HFF-Myc (cell line): ENCODE data around the gene PRDM16.

Source experiments
- DNase-seq: peaks from one replicate; pipeline ENCODE4 v3.0.0-alpha.2; 2011; ENCODE audit warnings: low read depth; ENCODE audit errors: extremely low read depth
- H3K4me3 ChIP-seq: replicated peaks from 2 replicates; pipeline ENCODE4 v1.5.1; 2011; ENCODE audit warnings: low read depth, mild to moderate bottlenecking, control low read depth, low read length
- TF ChIP-seq, protein P1 (sequence below): IDR thresholded peaks from 2 replicates; pipeline ENCODE4 v1.5.1; 2012; ENCODE audit warnings: mild to moderate bottlenecking, low read depth, low read length, control low read depth; ENCODE audit errors: missing control alignments

Gene PRDM16

GRCh38 chr1:3096345-3096744, 27.3 kb downstream of the PRDM16 start:
- TF ChIP-seq, protein P1, sequence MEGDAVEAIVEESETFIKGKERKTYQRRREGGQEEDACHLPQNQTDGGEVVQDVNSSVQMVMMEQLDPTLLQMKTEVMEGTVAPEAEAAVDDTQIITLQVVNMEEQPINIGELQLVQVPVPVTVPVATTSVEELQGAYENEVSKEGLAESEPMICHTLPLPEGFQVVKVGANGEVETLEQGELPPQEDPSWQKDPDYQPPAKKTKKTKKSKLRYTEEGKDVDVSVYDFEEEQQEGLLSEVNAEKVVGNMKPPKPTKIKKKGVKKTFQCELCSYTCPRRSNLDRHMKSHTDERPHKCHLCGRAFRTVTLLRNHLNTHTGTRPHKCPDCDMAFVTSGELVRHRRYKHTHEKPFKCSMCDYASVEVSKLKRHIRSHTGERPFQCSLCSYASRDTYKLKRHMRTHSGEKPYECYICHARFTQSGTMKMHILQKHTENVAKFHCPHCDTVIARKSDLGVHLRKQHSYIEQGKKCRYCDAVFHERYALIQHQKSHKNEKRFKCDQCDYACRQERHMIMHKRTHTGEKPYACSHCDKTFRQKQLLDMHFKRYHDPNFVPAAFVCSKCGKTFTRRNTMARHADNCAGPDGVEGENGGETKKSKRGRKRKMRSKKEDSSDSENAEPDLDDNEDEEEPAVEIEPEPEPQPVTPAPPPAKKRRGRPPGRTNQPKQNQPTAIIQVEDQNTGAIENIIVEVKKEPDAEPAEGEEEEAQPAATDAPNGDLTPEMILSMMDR, result no peak
- DNase-seq, result no peak
- H3K4me3 ChIP-seq, result no peak overlapping the region

- TF ChIP-seq, protein P1, result no peak
- H3K4me3 ChIP-seq, result no peak overlapping the region
- no peak for DNase-seq
Measured at GRCh38 chr1:3097231-3097630, 28.2 kb downstream of the PRDM16 start.

DNA sequence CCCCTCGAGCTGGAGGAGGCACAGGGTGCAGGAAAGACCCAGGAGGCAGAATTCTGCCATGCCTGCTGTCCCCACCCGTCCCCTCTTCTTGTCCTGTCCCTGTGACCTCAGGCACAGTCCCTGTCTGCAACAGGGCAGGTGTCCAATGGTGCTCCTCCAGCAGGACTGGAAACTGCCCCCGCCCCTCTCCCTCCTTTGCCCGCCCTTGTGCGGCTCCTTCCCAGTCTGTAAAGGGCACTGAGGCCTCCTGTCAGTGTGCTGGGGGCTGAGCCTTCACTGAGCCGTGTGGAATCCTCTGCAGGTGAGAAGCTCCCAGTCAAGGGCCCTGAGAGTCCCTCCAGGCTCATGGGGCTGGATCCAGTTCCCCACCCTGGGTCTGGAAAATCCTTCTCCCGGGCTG, 28.9 kb downstream of the PRDM16 start:
- H3K4me3 ChIP-seq, result no peak overlapping the region
- DNase-seq, result no peak
- TF ChIP-seq, protein P1, result no peak

- TF ChIP-seq, protein P1, result no peak
- DNase-seq, result no peak
- H3K4me3 ChIP-seq, result no peak overlapping the region
Measured at GRCh38 chr1:3099861-3100260, 30.9 kb downstream of the PRDM16 start.

DNA sequence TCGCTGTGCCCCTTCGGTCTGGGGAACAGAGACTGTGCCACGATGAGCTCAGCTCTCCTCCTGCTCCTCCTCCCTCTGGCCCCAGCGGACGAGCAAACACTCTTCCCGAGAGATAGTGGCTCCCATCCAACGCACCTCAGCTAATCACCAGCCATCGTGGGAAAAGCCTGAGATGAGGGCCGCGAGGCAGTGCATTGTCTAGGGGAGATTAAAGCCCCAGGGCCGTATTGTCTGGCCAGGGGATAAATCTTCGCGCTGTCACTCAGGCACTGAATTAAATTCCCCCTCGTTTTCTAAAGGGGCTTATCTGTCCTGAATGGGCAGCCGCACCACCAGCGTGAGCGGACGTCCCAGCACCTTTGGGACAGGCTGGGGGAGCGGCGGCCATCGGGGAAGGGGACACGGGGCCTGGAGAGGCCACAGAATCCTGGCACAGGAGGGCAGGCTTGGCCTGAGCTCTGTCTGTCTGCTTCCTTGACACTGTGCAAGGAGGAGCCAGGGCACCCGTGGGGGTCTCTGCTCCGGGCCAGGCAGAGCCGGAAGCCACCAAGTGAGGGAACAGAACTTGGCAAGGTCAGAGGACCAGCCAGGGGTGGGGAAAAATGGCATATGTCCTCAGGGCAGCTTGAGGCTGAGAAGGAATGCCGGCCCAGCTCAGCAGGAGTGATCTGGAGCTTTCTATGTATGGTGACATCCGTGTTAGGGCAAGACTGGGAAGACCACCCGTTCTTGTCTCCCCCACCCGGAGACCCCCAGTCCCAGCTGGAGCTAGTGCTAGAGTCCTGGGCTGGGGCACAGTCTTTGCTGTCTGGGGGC, 32.3 kb downstream of the PRDM16 start:
- no peak overlapping the region for H3K4me3 ChIP-seq
- TF ChIP-seq, protein P1, result no peak
- DNase-seq, result no peak

DNA sequence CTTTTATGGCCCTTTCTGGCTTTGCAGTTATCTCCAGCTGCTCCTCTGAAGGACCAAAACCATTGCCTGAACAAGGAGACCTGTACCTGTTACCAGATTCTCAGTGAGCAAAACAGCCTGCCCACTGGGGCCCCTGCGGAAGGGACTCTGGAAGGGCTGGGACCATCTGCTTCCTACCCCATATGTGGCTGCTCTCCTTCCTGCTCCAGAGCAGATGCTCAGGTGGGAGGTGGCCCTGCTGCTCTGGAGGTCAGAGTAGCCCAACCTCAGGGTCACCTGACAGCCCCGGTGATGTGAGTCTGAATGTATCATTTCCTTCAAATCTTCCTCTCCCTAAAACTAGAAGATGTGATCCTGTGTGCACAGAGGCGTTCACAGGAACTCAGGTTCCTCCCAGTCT, 33.6 kb downstream of the PRDM16 start:
- TF ChIP-seq, protein P1, result no peak
- no peak overlapping the region for H3K4me3 ChIP-seq
- DNase-seq, result no peak
